Lower lobe of right lung (tissue), 2 donors: ENCODE measurements around the gene TMEM120A. TPM values are rescaled to one million over a fixed set of nuclear protein-coding genes. Genes with fewer than 3 reads are reported as not detected.
"Not testable (repeated sequence)": the region's sequence is repeated elsewhere in the genome, so short reads cannot be mapped to it uniquely, and the experiment has no call there.

Experiments used
- ATAC-seq, 2 donors: fragments of 200-7000 bp; cut with Tn5 transposase; one replicate each; pipeline ENCODE4 v1.9.1; 2020 to 2022; ENCODE audit warnings: mild to moderate bottlenecking in 2 of 2, moderate library complexity in 2 of 2
- DNase-seq: peaks from one replicate; pipeline ENCODE4 v3.0.0-alpha.2; 2020
- H3K27ac ChIP-seq: fragments of 200-600 bp; one replicate; pipeline ENCODE4 v1.8.0; 2022
- H3K27me3 ChIP-seq: fragments of 200-600 bp; one replicate; pipeline ENCODE4 v1.8.0; 2022; ENCODE audit warnings: low read depth
- H3K36me3 ChIP-seq: fragments of 200-600 bp; one replicate; pipeline ENCODE4 v1.8.0; 2022; ENCODE audit warnings: mild to moderate bottlenecking
- H3K4me1 ChIP-seq: fragments of 200-600 bp; one replicate; pipeline ENCODE4 v1.8.0; 2022
- H3K4me3 ChIP-seq: fragments of 200-600 bp; one replicate; pipeline ENCODE4 v1.8.0; 2022; ENCODE audit warnings: mild to moderate bottlenecking
- H3K9me3 ChIP-seq: fragments of 200-600 bp; one replicate; pipeline ENCODE4 v1.8.0; 2022
- intact Hi-C: fragments of 100-400 bp; cut with DNase I; formaldehyde crosslinking; loops from one replicate; pipeline ENCODE4 v1.11.0; 2022
- long read RNA-seq: library from polyadenylated mRNA; unstranded; transcript quantifications from one replicate; pipeline ENCODE4 v2.0.0, GENCODE V29; 2021
- total RNA-seq: library from RNA; stranded (reverse); fragmentation: NEBNext Ultra II Directional; extraction: Animal tissue kit (Norgen Biotek cat#: 25700); gene quantifications from one replicate; pipeline ENCODE4 v1.2.1, GENCODE V29; 2021
- TF ChIP-seq, protein P1 (sequence below): fragments of 200-600 bp; IDR thresholded peaks from one replicate; pipeline ENCODE4 v1.8.0; 2022; ENCODE audit warnings: antibody characterized with exemption, mild to moderate bottlenecking
- donor health status: DM: no; HTN: yes; CAD: no; lungs with severe emphysema.

The TMEM120A gene
- total RNA-seq, result 42.7 TPM
- long read RNA-seq, transcript TMEM120A-214 (12 exons, 1,456 nt), result major isoform, 64 of 119 reads
- long read RNA-seq, transcript TMEM120A-204 (11 exons, 1,352 nt), result minor isoform, 6 of 119 reads
- long read RNA-seq, partial matches to known transcripts, result 17 of 119 reads
- long read RNA-seq, other reads (novel, unspliced or antisense), result 29 of 119 reads

DNA sequence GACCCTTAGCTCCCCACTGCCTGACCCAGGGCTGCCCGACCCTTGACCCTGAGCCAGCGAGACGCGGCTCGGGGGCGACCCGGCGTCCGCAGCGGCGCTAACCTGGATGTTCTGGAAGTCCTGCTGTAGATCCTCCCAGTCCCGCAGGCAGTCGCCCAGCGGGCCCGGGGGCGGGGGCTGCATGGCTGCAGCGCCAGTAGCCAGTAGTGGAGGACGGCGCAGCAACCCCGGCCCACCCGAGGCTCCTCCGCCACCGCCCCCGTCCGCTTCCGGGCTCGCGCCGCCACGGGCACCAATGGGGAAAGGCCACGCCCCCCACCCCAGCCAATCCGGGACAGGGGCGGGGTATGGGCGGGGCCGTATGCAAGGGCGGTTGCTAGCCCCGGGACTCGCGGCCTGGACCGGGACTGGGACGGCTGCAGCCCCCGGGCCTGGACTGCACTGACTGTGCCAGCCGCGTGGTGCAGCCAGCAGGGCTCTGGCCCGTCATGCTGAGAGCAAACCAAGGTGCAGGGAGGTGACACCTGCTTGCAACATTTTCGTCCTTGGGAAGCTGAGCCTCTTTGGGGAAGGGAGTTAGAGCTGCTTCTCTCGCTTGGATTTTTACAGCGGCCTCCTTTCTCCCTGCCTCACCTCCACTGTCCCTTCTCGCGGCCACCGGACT is at the start of gene TMEM120A:
TMEM120A (minus strand) TSS at position 208 of the 664 bp plus-strand sequence; CDS start at position 183, 25 bp downstream.
- Histone ChIP-seq H3K36me3 (peaks cover 10% of the 10 kb centered on the region), H3K27ac (peak within 1 kb of the TSS; percentile 89), H3K4me1 (peaks cover 19% of the 10 kb centered on the region), H3K9me3 (no peaks in the 10 kb centered on the region), H3K4me3 (peak within 1 kb of the TSS; percentile 96), H3K27me3 (no peaks in the 10 kb centered on the region)
- peak; percentile 96 for DNase-seq
- TF ChIP-seq, protein P1, sequence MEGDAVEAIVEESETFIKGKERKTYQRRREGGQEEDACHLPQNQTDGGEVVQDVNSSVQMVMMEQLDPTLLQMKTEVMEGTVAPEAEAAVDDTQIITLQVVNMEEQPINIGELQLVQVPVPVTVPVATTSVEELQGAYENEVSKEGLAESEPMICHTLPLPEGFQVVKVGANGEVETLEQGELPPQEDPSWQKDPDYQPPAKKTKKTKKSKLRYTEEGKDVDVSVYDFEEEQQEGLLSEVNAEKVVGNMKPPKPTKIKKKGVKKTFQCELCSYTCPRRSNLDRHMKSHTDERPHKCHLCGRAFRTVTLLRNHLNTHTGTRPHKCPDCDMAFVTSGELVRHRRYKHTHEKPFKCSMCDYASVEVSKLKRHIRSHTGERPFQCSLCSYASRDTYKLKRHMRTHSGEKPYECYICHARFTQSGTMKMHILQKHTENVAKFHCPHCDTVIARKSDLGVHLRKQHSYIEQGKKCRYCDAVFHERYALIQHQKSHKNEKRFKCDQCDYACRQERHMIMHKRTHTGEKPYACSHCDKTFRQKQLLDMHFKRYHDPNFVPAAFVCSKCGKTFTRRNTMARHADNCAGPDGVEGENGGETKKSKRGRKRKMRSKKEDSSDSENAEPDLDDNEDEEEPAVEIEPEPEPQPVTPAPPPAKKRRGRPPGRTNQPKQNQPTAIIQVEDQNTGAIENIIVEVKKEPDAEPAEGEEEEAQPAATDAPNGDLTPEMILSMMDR, result peak; percentile 36
- ATAC-seq, result peak; percentile 98
- intact Hi-C loops, result no loop called here

DNA sequence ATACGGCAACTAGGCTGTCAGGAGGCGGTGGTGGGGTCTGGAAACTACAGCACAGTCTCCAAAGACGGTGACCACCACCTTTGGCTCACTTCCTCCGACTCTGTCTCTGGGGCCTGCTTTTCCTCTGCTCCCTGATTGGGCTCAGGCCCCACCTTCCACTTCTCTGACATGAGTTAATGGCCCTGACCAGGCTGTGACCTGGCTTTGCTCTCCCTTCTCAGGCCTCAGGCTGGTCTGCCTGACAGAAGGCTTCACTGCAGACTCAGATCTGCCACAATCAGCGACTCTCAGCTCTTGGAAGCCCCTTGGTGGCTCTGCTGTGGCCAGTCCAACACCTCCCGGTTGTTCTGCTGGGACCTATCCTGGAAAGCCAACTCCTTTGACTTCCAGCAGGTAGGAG is 45.7 kb upstream of the TMEM120A start:
- H3K9me3 ChIP-seq, result no peaks in the 10 kb centered on the region
- ATAC-seq, result no peak

DNA sequence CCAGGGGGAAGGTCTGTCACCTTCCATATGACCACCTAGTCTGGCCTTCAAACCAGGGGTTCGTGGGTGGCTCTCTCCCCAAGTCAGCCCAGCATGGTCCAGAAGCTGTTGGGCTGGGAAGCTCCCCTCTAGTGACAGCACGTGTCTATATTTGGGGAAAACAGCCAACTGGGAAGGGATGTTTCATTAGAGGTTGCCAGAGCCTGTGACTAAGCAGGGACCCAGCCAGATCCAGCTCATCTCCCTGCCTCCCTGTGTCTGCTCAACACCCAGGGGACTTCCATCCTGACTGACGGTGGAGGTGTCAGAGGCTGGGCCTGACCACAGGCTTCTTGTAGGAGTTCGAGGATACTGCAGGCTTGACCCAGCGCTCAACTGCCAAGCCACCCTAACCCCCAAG is 42.9 kb upstream of the TMEM120A start:
- DNase-seq (no peak), ATAC-seq (no peak)
- H3K27me3 ChIP-seq, result no peaks in the 10 kb centered on the region
- H3K9me3 ChIP-seq, result no peaks in the 10 kb centered on the region
- no peak overlapping the region for H3K4me3 ChIP-seq
- TF ChIP-seq, protein P1, result no peak
- intact Hi-C loops, result no loop called here
- H3K36me3 ChIP-seq, result peaks cover 4% of the 10 kb centered on the region
- peaks cover 4% of the 10 kb centered on the region for H3K4me1 ChIP-seq
- no peak overlapping the region for H3K27ac ChIP-seq

More for the DNA sequence above, 45.7 kb upstream of the TMEM120A start:
- H3K4me3 ChIP-seq, result no peak overlapping the region
- peaks cover 4% of the 10 kb centered on the region for H3K4me1 ChIP-seq
- DNase-seq, result no peak
- TF ChIP-seq, protein P1, result no peak
- no peaks in the 10 kb centered on the region for H3K27me3 ChIP-seq
- H3K27ac ChIP-seq, result no peak overlapping the region
- intact Hi-C loops, result no loop called here
- peaks cover 4% of the 10 kb centered on the region for H3K36me3 ChIP-seq

DNA sequence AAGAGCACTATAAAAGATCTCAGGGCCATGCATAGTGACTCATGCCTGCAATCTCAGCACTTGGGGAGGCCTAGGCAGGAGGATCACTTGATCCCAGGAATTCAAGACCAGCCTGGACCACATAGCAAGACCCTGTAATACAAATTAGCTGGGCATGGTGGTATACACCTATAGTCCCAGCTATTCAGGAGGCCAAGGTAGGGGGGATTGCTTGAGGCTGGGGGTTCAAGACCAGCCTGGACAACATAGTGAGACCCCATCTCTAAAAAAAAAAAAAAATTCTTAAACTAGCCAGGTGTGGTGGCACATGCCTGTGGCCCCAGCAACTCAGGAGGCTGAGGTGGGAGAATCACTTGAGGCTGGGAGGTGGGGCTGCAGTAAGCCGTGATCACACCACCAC is 37.6 kb upstream of the TMEM120A start:
- intact Hi-C loops, result no loop called here
- H3K36me3 ChIP-seq, result peaks cover 16% of the 10 kb centered on the region
- H3K4me3 ChIP-seq, result no peak overlapping the region
- no peaks in the 10 kb centered on the region for H3K9me3 ChIP-seq
- H3K27me3 ChIP-seq, result no peaks in the 10 kb centered on the region
- H3K27ac ChIP-seq, result no peak overlapping the region
- ATAC-seq (no peak), DNase-seq (no peak)
- no peaks in the 10 kb centered on the region for H3K4me1 ChIP-seq
- TF ChIP-seq, protein P1, result no peak

DNA sequence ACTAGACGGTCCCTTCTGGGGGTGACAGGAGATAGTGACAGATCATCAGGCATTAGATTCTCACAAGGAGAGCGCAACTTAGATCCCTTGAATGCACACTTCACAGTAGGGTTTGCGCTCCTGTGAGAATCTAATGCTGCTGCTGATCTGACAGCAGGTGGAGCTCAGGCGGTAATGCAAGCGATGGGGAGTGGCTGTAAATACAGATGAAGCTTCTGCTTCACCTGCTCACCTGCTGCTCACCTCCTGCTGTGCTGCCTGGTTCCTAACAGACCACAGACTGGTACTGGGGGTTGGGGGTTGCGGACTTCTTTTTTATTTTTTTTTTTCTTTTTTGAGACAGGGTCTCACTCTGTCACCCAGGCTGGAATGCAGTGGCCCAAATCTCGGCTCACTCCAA is 35.3 kb upstream of the TMEM120A start:
- H3K27me3 ChIP-seq, H3K4me1 ChIP-seq, ATAC-seq, H3K27ac ChIP-seq, H3K9me3 ChIP-seq, H3K4me3 ChIP-seq, DNase-seq: not testable (repeated sequence)
- intact Hi-C loops, result loop anchor here (10.0 kb wide), 1 partner anchor 165 kb away; no protein-coding TSS in a partner anchor
- H3K36me3 ChIP-seq, result peaks cover 25% of the 10 kb centered on the region

- no peaks in the 10 kb centered on the region for H3K9me3 ChIP-seq
- no peak overlapping the region for H3K4me3 ChIP-seq
- TF ChIP-seq, protein P1, result no peak
- H3K27me3 ChIP-seq, result no peaks in the 10 kb centered on the region
- H3K4me1 ChIP-seq, result peaks cover 11% of the 10 kb centered on the region
- DNase-seq (no peak), ATAC-seq (peak; percentile 73 to 80)
- peaks cover 34% of the 10 kb centered on the region for H3K36me3 ChIP-seq
- H3K27ac ChIP-seq, result no peak overlapping the region
- intact Hi-C loops, result loop anchor here (10.0 kb wide), 1 partner anchor 158 kb away; no protein-coding TSS in a partner anchor
These were observed 28.6 kb upstream of the TMEM120A start for GRCh38 chr7:76023002-76023401.
